Stimulated activated CD4-positive, alpha-beta T cell treated with anti-CD3 and anti-CD28 coated beads, Interleukin-2, amount 100 ng/mL, for 4 hours (primary cell): ENCODE data around the gene TXNDC15.
"Not testable (repeated sequence)": the region's sequence is repeated elsewhere in the genome, so short reads cannot be mapped to it uniquely, and the experiment has no call there.

ENCODE experiments used
- DNase-seq: peaks from one replicate; pipeline ENCODE4 v3.0.0-alpha.2; 2020; ENCODE audit warnings: low read depth

TXNDC15 gene, protein sequence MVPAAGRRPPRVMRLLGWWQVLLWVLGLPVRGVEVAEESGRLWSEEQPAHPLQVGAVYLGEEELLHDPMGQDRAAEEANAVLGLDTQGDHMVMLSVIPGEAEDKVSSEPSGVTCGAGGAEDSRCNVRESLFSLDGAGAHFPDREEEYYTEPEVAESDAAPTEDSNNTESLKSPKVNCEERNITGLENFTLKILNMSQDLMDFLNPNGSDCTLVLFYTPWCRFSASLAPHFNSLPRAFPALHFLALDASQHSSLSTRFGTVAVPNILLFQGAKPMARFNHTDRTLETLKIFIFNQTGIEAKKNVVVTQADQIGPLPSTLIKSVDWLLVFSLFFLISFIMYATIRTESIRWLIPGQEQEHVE

DNA sequence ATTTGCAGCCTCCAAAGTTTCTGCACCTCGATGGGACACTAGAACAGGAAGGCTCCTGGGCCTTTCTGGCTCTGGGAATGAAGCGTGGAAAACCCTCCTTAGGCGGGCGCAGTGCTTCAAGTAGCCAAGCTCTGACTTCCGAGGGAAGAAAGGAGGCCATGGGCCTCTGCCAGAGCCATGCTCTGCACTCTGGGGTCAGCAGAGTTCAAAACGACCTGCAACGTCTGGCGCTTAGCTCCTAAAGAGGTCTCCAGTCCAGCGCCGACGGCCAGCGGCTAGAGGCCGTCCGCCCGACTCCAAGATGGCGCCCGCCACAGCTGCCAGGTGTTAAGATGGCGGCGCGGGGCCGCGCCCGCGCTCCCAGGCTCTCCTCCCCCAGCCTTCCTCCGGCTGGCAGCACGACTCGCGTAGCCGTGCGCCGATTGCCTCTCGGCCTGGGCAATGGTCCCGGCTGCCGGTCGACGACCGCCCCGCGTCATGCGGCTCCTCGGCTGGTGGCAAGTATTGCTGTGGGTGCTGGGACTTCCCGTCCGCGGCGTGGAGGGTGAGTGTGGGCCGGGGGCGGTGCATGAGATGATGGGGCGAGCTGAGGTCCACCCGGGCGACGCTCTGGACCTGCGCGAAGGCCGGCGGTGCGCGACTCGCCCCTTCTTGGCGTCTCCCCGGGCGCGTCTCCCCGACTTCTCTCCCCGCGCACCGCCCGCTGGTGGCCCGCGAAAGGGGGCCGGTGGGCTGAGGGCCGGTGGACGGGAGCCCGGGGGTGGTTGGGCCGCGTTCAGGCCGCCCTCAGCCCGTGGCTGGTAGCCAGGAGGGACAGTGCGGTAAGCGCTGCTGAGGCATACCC lies at the start of gene TXNDC15:
TSS of gene TXNDC15 (plus strand) at position 385 of the 844 bp plus-strand sequence. CDS start at position 442, 57 bp downstream.
- peak; percentile 71 for DNase-seq

DNA sequence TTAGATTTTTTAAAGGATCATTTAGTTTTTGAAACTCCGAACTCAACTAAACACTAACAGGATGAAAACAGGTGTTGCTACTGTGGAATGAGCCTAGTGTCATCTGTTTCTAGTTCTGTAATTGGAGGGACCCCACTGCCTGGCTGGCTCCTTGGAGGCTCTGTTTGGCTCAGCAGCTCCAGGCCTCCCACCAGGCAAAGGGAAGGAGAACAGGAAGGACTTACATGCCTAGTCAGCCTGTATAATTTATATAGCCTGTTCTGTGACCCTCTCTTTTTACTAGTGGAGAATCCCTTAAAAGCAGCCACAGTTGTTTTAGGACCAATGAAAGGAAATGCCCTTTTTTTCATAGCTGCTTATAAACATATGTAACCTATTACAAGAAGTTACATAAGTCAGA lies 49.5 kb upstream of the TXNDC15 start:
- DNase-seq: no peak

DNA sequence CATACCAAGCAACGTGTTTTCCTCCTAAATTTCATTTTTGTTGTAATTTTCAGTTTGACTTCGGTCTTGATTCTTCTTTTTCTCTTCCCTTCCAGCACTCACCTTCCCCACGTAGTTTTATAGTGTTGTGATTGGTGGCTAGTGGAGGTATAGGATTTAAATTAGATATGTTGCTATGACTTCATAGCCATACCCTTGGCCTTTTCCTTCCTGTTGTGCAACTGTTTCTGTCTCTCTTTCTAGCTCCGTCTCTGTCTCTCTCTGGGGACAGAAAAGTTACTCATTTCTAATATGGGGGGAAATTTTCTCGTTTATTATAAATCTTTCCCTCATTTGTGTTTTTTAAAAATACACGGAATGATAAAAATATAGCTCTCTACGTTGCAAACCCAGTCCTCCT lies 49.0 kb upstream of the TXNDC15 start:
- no peak for DNase-seq

DNA sequence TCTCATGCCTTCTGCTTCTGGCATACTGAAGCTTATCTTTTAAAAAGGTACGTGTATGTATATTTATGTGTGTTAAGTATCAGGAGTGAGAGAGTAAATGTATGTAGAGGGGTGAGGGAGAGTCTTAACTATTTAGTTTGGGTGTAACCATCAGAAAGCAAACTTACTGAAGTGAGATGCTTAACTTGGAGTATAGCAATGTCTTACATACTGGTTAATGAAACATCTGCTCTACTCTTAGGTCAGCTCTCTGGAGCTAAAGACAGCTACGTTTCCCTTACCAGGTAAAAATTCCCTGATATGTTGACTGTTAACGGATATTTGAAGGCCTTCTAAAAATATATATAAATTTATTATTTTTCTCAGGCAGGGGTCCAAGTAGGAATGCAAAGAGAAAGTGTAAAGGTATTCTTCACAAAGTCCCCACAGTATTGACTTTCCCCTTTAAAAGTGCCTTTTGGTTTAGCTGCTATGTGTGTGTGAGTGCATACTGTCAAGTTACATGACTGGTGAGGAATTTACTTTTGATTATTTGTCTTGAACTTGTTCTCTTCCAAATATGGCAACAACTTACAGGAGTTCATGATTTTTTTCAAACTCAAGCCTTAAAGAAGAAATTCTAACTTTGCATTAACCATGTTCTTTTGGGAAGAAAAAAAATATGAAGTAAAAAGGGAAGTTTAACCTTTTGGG lies 40.7 kb upstream of the TXNDC15 start:
- no peak for DNase-seq

DNA sequence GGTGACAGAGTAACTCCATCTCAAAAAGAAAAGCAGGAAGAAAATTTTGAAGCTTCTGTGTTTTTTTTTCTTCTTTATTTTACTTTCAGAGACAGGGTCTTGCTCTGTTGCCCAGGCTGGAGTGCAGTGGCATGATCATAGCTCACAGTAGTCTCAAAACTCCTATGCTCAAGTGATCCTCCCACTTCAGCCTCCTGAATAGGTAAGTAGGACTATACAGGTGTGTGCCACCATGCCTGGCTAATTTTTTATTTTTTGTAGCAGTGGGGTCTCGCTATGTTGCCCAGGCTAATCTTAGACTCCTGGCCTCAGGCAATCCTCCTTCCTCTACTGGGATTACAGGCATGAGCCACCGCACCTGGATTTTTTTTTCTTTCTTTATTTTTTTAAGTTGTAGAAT lies 38.5 kb upstream of the TXNDC15 start:
- no peak for DNase-seq

DNA sequence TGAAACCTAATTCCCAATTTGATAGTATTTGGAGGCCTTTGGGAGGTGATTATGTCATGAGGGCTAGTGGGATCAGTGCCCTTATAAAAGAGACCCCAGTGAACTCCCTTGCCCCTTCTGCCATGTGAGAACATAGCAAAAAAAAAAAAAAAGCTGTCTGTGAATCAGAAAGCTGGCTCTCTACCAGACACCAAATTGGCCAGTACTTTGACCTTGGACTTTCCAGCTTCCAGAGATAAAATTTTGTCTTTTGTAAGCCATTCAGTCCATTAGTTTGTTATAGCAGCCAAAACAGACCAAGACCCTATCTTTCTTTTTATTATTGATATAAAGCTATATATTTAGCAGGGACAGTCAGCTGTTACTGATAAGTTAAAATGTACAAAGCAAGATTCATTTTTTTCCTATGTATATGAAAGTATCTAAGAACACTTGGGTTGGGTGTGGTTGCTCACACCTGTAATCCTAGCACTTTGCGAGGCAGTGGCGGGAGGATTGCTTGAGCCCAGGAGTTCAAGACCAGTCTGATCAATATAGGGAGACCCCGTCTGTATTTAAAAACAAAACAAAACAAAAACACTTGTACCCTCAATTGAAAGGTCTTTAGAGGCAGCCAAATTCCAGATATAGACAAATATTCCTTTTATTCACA lies 36.5 kb upstream of the TXNDC15 start:
- no peak for DNase-seq

DNA sequence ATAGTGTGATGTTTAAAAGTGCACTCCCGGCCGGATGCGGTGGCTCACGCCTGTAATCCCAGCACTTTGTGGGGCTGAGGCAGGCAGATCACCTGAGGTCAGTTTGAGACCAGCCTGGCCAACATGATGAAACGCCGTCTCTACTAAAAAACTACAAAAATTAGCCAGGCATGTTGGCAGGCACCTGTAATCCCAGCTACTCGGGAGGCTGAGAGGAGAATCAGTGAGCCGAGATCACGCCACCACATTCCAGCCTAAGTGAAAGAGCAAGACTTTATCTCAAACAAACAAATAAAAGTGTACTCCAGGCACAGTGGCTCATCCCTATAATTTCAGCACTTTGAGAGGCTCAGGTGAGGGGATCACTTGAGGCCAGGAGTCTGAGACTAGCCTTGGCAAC lies 35.8 kb upstream of the TXNDC15 start:
- not testable (repeated sequence) for DNase-seq

DNA sequence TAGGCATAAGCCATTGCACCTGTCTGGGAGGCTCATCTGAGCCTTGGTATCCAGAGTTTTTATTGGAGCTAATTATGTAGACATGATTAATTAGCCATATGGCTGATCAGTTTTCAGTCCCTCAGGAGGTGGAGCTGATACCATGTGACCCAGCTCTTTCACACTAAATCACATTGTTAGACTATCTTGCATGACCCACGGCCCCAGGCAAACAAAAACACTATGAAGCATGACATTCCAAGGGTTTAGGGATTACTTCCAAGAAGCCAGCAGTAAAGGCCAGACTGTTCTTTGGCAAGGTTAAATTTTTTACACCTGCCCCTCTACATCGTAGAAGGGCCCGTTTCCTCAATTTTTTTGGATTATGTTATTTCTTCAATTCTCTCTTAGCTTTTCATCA lies 33.4 kb upstream of the TXNDC15 start:
- no peak for DNase-seq

DNA sequence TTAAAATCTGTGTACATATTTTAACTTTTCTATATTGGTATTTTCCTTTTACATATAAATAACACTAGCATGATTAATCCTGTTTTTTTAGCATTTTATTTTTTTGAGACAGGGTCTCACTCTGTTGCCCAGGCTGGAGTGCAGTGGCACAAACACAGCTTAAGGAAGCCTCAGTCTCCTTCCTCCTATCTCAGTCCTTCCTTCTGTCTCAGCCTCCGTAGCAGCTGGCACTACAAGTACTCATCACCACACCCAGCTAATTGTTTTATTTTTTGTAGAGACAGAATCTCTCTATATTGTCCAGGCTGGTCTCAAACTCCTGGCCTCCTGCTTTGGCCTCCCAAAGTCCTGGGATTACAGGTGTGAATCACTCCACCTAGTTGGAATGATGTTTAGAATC lies 29.9 kb upstream of the TXNDC15 start:
- no peak for DNase-seq

DNA sequence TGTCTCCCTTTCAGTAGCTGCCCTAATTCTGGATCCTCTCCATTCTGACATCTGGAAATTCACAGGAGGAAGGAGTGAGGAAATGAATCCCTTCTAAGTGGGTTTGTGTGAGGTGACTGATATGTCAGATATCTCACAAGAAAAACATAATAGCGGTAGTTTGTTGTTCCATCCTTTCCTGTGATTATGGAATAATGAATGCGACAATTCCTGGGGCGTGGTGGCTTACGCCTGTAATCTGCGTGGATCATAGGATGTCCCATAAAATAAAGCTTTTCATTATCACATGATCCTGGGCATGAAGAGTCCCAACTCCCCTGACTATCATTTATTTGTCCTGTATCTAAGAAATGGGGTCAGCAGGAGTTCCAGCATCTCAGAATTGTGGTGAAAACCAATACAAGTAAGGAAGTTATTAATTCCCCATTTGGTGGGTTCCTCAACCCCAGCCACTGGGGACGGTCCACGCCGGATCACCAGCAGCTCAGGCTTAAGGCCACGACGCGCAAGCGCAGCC lies 28.8 kb upstream of the TXNDC15 start:
- no peak for DNase-seq

DNA sequence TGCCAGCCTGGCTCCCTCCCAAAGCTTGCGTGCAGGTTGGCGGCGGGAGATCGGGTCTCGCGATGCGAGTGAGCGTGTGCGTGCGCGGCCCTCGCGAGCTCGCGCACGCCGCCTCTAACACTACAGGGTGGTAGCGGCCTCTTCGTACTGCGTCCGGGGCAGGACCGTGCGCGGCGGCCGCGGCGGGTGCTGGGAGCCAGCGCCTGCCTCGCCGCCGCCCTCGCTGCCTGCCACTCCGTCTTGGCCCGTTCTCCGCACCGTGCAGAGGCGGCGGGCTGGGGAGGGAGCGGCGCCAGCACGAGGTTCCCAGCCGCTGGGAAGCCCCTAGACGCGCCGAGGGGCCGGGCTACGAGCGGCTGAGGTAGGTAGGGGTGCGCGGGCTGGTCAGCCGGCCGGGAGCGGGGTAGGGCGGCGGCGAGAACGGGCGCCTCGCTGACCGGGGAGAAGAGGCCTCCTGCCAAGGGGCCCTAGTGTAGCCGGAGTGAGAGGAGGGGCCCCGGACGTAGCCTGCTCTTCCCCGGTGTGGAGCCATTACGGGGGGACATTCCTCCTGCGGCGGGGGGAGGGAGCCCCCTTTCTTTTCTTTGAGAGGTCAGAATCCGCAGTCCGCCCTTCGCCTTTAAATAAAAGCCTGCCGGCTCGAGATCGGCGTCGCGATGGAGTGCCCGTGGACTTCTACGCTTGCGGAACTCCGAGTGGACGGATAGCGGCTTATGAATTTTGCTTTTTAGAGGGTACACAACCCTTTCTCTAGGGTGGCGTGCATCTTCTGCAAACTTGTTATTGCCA lies 28.1 kb upstream of the TXNDC15 start, which contains the start of gene C5orf24:
TSS of gene C5orf24 (plus strand) at position 117 of the 789 bp plus-strand sequence. CDS start 8,933 bp downstream, outside the sequence.
- DNase-seq: peak; percentile 88

DNA sequence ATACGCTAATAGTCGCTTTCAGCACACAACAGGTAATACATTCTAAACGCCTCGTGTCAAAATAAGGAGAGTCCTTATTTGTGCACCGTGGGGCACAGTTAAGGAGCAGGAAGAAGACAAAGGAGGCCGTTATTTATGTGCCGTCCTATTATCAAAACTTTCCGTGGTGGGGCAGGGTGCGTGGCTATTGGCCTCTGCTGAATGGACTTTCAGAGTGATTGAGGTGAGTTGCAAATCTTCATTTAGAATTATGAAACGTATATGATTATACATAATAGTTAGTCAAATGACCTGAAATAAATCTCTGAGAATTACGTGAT lies 27.6 kb upstream of the TXNDC15 start:
- no peak for DNase-seq

DNA sequence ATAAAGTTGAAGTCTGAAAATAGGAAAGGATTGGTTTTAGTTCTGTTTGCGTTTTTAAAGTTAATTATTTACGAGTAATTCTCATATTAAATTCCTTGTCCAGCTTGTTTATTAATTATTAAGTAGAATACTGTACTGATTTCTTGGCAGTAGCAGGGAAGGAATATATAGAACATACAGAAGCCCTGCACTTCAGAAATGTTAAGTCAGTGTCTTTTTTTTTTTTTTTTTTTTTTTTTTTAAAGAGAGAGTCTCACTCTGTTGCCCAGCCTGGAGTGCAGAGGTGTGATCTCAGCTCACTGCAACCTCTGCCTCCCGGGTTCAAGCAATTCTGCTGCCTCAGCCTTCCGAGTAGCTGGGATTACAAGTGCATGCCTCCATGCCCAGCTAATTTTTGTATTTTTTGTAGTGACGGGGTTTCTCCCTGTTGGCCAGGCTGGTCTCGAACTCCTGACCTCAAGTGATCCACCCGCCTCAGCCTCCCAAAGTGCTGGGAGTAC lies 24.7 kb upstream of the TXNDC15 start:
- not testable (repeated sequence) for DNase-seq

DNA sequence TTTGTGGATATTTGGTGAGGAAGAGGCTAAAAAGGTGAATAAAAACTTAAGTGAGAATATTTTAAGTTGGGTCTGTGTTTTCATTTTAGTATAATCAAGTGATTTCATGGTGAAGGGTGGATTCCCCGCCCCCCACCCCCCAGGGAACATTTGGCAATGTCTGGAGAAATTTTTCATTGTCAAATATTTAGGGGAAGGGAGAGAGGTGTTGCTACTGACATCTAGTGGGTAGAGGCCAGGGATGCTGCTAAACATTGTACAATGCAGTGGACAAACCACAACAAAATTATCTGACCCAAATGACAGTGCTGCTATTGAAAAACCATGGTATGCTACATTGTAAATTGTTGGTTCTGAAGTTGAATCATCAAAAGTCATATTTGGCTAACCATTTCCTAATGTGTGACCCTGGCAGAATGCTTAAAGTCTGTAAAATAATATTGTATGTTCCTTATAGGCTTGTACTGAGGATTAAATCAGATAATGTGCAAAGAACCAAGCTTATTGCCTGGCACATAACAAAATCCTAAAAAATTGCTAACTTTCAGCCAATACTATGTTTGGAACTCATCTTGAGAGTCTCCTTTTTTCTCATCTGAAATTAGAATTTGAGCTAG lies 22.8 kb upstream of the TXNDC15 start:
- no peak for DNase-seq

DNA sequence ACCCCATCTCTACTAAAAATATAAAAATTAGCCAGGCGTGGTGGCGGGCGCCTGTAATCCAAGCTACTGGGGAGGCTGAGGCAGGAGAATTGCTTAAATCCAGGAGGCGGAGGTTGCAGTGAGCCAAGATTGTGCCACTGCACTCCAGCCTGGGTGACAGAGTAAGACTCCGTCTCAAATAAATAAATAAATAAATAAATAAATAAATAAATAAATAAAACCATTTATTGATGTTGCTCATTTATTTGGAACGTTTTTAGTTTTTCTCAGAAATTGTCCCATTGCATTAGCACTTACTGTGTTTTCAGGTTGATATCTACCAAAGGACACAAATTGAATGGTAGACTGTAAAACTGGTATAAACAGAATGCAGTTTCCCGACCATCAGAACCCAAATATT lies 17.7 kb upstream of the TXNDC15 start:
- DNase-seq: not testable (repeated sequence)

DNA sequence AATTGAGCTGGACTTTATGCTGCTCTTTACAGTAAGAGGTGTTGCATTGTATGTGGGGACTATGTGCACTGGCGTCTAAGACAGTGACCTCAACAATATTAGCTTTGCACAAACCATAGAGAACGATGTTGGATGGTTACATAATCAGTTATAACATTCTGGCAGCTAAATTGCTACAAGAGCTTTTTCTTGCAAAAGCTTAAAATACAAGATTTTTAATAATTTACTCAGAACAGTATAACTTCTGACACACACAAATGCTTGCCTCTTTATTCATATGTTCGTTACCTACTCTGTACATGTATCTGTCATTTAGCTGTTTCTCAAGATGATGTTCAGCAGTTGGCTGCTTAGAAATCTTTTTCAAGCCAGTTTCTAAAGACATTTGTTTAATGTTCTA lies 16.8 kb upstream of the TXNDC15 start:
- DNase-seq: no peak

DNA sequence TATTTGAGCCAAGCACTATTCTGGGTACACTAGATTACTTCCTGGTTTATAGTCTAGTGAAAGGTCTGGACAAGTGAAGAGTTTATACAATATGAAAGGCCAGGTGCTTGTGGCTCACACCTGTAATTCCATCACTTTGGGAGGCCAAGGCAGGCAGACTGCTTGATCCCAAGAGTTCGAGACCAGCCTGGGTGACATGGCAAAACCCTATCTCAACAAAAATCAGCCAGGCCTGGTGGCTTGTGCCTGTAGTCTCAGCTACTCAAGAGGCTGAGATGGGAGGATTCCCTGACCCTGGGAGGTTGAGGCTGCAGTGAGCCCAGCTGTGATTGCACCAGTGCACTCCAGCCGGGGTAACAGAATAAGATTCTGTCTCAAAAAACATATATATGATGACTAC lies 9.5 kb upstream of the TXNDC15 start:
- no peak for DNase-seq

DNA sequence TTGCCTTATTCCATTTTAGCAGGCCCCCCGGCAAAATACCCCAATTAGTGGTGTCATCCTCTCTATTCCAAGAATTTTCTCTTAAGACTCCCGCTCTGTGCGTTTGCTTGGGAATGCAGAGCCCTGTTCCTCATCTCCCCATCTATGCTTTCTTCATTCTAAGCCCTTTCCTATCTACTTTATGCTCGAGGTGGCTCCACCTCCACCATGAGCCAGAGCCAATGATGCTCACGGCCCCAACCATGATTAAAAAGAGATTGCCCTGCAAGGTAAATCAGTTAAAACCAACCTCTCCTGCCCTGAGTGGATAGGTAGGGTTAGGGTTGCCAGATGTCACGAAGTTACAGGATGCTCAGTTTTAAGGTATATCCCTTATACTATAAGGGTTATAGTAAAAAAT lies 677 bp upstream of the TXNDC15 start:
- DNase-seq: no peak

DNA sequence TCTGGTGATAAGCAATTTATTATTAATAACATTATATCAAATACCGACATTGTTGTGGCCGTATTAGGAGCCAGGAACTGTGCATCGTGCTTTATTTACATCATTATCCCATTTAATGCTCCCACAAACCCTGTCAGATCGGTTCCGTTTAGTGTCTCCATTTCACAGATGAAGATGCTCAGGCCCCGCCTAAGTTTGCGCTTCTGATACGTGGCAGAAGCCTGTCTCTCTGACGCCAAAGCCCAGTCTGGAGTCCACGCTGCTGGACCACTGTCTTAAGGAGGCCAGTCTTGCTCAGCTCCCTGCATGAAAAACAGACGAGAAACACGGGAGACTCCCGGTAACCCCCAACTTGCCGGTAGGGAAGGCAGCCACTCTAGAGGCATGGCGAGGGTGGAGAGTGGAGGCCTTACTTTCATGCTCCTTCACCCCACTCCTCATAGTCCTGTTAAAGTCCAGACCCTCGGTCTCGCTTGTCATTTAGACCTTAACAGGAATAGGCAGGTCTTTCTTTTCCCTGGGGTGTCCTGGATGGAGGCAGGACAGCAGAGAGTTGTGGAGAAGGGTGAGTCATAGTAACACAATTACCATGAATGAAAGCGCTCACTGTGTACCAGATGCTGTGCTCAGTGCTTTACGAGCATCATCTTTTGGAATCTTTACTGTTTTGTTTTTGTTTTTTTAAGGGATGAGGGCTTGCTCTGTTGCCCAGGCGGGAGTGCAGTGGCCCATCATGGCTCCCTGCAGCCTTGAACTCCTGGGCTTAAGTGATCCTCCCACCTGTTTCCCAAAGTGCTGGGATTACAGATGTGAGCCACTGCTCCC lies 872 bp downstream of the TXNDC15 start:
- no peak for DNase-seq

DNA sequence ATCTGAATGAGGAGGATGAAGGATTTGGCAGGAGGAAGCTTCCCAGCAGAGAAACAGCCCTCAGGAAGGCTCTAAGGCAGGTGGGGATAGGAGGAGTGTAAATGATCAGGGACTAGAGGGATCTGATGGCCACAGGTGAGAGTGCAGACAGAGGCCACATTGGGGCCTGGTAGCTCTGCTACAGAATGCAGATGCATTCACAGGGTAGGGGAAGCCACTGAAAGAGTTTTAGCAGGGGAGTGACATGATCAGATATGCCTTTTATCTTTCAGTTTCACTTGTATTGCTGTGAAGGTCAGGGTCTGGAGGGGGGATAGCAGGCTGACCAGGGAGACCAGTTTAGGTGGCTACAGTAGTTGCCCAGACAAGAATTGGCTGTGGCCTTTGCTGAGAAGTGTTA lies 3.0 kb downstream of the TXNDC15 start:
- no peak for DNase-seq
